Measurements from ENCODE around the gene MYO19. TPM values are rescaled to one million over a fixed set of nuclear protein-coding genes. Genes with fewer than 3 reads are reported as not detected.

MYO19 gene
- total and polyA plus RNA-seq, 9 of the 15 experiments (the other 6 are each of a cell fraction or from before 2014, with no cell fraction given), result 21.6 to 176 (median 129) TPM

GRCh38 chr17:36540696-36541095 lies 6.0 kb upstream of the MYO19 start:
- ATAC-seq (no peak), DNase-seq (ENCODE audit: extremely low read depth in 1 of 4, low spot score in 3 of 4) (peak in 1 of 4 experiments; percentile 26), FAIRE-seq (no peak)
- Histone ChIP-seq H3K9me3 (replicated peaks; ENCODE audit: control insufficient read depth, insufficient read depth, low read depth, low read length) (no peaks in the 10 kb centered on the region), H3K4me1 (replicated peaks in 1 of 2; ENCODE audit: control insufficient read depth in 2 of 2, insufficient read depth in 2 of 2, low read length in 2 of 2) (peaks cover 5 to 25% of the 10 kb centered on the region in 2 experiments; a peak in 4 of 5 replicates), H2AFZ (ENCODE audit: low read depth, low read length) (no peak overlapping the region), H3K36me3 (ENCODE audit: control insufficient read depth, insufficient read depth, low read length) (peaks cover 37% of the 10 kb centered on the region), H3K9ac (ENCODE audit: insufficient read depth in 1 of 2, low read depth in 2 of 2, low read length in 2 of 2) (no peak overlapping the region), H3K4me2 (ENCODE audit: insufficient read depth, low read length) (no peak overlapping the region), H3K9me1 (ENCODE audit: control insufficient read depth, insufficient read depth, low read length) (no peaks in the 10 kb centered on the region), H3K4me3 (no peak overlapping the region), H4K20me1 (replicated peaks; ENCODE audit: control insufficient read depth, insufficient read depth, low read length) (no peaks in the 10 kb centered on the region), H3K27ac (ENCODE audit: extremely low read depth, low read depth, low read length) (no peak overlapping the region; the same call in 2 of the 3 replicates), H3K79me2 (ENCODE audit: control insufficient read depth, insufficient read depth, low read length) (peaks cover 64% of the 10 kb centered on the region), H3K27me3 (ENCODE audit: control insufficient read depth in 2 of 2, insufficient read depth in 2 of 2, low read length in 2 of 2) (no peaks in the 10 kb centered on the region)
- ChIA-PET CTCF (ENCODE audit: low intra/inter-chr PET ratio) (no interaction called here), POLR2A (interaction anchor here (0.7 kb wide), 1 partner anchor 36 kb away, joined by 5 read pairs; no protein-coding TSS in a partner anchor)
- 62% methylated on average over 3 of the region's 3 CpGs for WGBS (ENCODE audit: insufficient coverage, low coverage, missing lambda C conversion rate)
- intact Hi-C loops (cut with micrococcal nuclease) (loop anchor here (10.0 kb wide), 1 partner anchor 184 kb away; no protein-coding TSS in a partner anchor), in situ Hi-C loops (cut with MboI) (no loop called here)
- no TSS peak for BruUV-seq (replicated peaks)
- peak; percentile 31; the same call in 1 of the 2 replicates for TF ChIP-seq DPF2 (IDR thresholded peaks at IDR 0.05)
- peak; percentile 82 for TF ChIP-seq CBFA2T3 (IDR thresholded peaks at IDR 0.05)
- peak in 1 of 3 experiments; percentile 47; a peak in 2 of 6 replicates for TF ChIP-seq ZBTB11 (CRISPR knock-in tag; IDR thresholded peaks at IDR 0.05)
- no peak for TF ChIP-seq NCOA4 (IDR thresholded peaks at IDR 0.05; ENCODE audit: partially characterized antibody)
- no peak for TF ChIP-seq ZNF609 (CRISPR knock-in tag; IDR thresholded peaks at IDR 0.05; ENCODE audit: borderline replicate concordance)
- TF ChIP-seq ELF4 (CRISPR knock-in tag; IDR thresholded peaks at IDR 0.05), result no peak
- no peak for TF ChIP-seq ZC3H4 (CRISPR knock-in tag; IDR thresholded peaks at IDR 0.05; ENCODE audit: borderline replicate concordance)
- TF ChIP-seq SRSF1 (IDR thresholded peaks at IDR 0.05; ENCODE audit: low read depth, low read length), result no peak
- no peak for TF ChIP-seq KDM5B (IDR thresholded peaks at IDR 0.05; ENCODE audit: insufficient replicate concordance, low read depth, low read length)
- TF ChIP-seq TCF3 (CRISPR knock-in tag; IDR thresholded peaks at IDR 0.05), result peak; percentile 43; the same call in 1 of the 2 replicates
- no peak for TF ChIP-seq ZNF780A (CRISPR knock-in tag; IDR thresholded peaks at IDR 0.05)
- peak; percentile 66 for TF ChIP-seq CBFA2T2 (conservative IDR thresholded peaks at IDR 0.05)
- peak; percentile 44; the same call in 1 of the 2 replicates for TF ChIP-seq NCOR1 (IDR thresholded peaks at IDR 0.05)
- TF ChIP-seq TEAD4 (IDR thresholded peaks at IDR 0.05; ENCODE audit: low read length), result peak; percentile 45
- TF ChIP-seq TEAD4 (CRISPR knock-in tag; IDR thresholded peaks at IDR 0.05; ENCODE audit: borderline replicate concordance), result no peak

Data from K562 (cell line).